Tibial nerve (tissue), 4 donors: ENCODE data around the gene LSP1. TPM values are rescaled to one million over a fixed set of nuclear protein-coding genes. Genes with fewer than 3 reads are reported as not detected.
"Not testable (repeated sequence)": the region's sequence is repeated elsewhere in the genome, so short reads cannot be mapped to it uniquely, and the experiment has no call there.

Experiments
- DNase-seq, 2 donors: peaks; one replicate each; pipeline ENCODE4 v3.0.0-alpha.2; 2019; ENCODE audit warnings: low spot score in 2 of 2
- H3K27ac ChIP-seq, 4 donors: fragments of 200-600 bp; sonication (generic) in 3 of 4; one replicate each; pipeline ENCODE4 v1.5.1; 2017 to 2019; ENCODE audit warnings: mild to moderate bottlenecking in 1 of 4
- H3K27me3 ChIP-seq, 2 donors: fragments of 200-600 bp; sonication (generic) in 1 of 2; one replicate each; pipeline versions ENCODE4 v1.5.1 to v1.6.0; 2017 to 2019
- H3K36me3 ChIP-seq, 3 donors: fragments of 200-600 bp; sonication (generic); one replicate each; pipeline ENCODE4 v1.5.1; 2018 to 2019
- H3K4me1 ChIP-seq, 4 donors: fragments of 200-600 bp; sonication (generic) in 3 of 4; one replicate each; pipeline ENCODE4 v1.5.1; 2017 to 2019
- H3K4me3 ChIP-seq, 4 donors: fragments of 200-600 bp; sonication (generic) in 3 of 4; one replicate each; pipeline ENCODE4 v1.5.1; 2017 to 2019; ENCODE audit warnings: mild to moderate bottlenecking in 1 of 4, moderate library complexity in 1 of 4
- H3K9me3 ChIP-seq, 4 donors: fragments of 200-600 bp; sonication (generic) in 3 of 4; one replicate each; pipeline ENCODE4 v1.5.1; 2017 to 2019
- EP300 ChIP-seq, 2 donors: sonication (generic); formaldehyde crosslinking; IDR thresholded peaks; one replicate each; pipeline ENCODE4 v1.6.1; 2017; ENCODE audit warnings: antibody characterized with exemption in 2 of 2, mild to moderate bottlenecking in 1 of 2
- POLR2A ChIP-seq, 2 donors: fragments of 450-650 bp; IDR thresholded peaks; one replicate each; pipeline ENCODE4 v1.6.1; 2017; ENCODE audit warnings: antibody characterized with exemption in 2 of 2, mild to moderate bottlenecking in 2 of 2, moderate library complexity in 2 of 2
- WGBS, 2 donors: methylation state at CpG; one replicate each; pipeline ENCODE4 v1.1.5; 2018; 5-methylcytosine and 5-hydroxymethylcytosine counted together
- total RNA-seq, 4 donors: library from RNA; depleted of rRNA; stranded (reverse); fragments of >200 nt; gene quantifications; one replicate each; pipeline ENCODE4 v1.1.0, GENCODE V29; 2016
- TF ChIP-seq, protein P1 (sequence below), 5 experiments: fragments of 200-600 bp in 3 of 5; fragments of 450-650 bp in 2 of 5; sonication (generic) in 3 of 5; IDR thresholded peaks; one replicate each; pipeline ENCODE4 v1.5.1; 2016 to 2019; ENCODE audit warnings: antibody characterized with exemption in 5 of 5, mild to moderate bottlenecking in 3 of 5, moderate library complexity in 2 of 5

Gene LSP1
- total RNA-seq, 4 donors from 2014 or later, result 36.9 to 69.0 (median 50.2) TPM

GRCh38 chr11:1812274-1812673, 40.6 kb upstream of the LSP1 start:
- Histone ChIP-seq H3K9me3 (no peaks in the 10 kb centered on the region), H3K4me3 (no peak overlapping the region), H3K27me3 (no peaks in the 10 kb centered on the region), H3K27ac (no peak overlapping the region), H3K36me3 (no peaks in the 10 kb centered on the region), H3K4me1 (no peaks in the 10 kb centered on the region)
- no peak for TF ChIP-seq EP300 (IDR thresholded peaks at IDR 0.05)
- no peak for TF ChIP-seq POLR2A (IDR thresholded peaks at IDR 0.05)
- TF ChIP-seq, protein P1, sequence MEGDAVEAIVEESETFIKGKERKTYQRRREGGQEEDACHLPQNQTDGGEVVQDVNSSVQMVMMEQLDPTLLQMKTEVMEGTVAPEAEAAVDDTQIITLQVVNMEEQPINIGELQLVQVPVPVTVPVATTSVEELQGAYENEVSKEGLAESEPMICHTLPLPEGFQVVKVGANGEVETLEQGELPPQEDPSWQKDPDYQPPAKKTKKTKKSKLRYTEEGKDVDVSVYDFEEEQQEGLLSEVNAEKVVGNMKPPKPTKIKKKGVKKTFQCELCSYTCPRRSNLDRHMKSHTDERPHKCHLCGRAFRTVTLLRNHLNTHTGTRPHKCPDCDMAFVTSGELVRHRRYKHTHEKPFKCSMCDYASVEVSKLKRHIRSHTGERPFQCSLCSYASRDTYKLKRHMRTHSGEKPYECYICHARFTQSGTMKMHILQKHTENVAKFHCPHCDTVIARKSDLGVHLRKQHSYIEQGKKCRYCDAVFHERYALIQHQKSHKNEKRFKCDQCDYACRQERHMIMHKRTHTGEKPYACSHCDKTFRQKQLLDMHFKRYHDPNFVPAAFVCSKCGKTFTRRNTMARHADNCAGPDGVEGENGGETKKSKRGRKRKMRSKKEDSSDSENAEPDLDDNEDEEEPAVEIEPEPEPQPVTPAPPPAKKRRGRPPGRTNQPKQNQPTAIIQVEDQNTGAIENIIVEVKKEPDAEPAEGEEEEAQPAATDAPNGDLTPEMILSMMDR (IDR thresholded peaks at IDR 0.05), result no peak
- WGBS, 2 donors, result 93% methylated on average over 5 of the region's 5 CpGs
- no peak for DNase-seq

DNA sequence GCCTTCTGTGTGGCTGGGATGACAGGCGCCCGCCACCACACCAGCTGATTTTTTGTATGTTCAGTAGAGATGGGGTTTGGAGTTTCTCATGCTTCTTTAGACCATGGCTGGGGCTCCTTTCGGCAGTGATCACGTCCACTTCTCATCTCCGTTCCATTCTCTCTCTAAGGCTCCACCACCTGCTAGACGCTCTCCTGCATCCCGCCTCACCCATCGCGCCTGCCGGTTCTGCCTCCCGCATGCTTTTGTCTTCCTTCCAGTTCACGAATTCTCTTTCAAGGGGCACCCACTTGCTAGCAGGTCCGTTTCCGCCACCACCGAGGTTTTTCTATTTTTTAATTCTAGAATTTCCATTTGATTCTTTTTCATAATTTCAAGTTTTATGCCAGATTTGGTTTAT, 40.1 kb upstream of the LSP1 start:
- Histone ChIP-seq H3K9me3 (peaks cover 0 to 3% (median 0%) of the 10 kb centered on the region in 4 donors), H3K27me3 (no peaks in the 10 kb centered on the region), H3K27ac (no peak overlapping the region), H3K36me3 (no peaks in the 10 kb centered on the region), H3K4me3 (no peak overlapping the region), H3K4me1 (no peaks in the 10 kb centered on the region)
- no peak for DNase-seq
- TF ChIP-seq POLR2A (IDR thresholded peaks at IDR 0.05) (no peak), EP300 (IDR thresholded peaks at IDR 0.05) (no peak)
- TF ChIP-seq, protein P1 (IDR thresholded peaks at IDR 0.05), result no peak
- WGBS, 2 donors, result 92 to 95% methylated on average over 15 of the region's 15 CpGs

DNA sequence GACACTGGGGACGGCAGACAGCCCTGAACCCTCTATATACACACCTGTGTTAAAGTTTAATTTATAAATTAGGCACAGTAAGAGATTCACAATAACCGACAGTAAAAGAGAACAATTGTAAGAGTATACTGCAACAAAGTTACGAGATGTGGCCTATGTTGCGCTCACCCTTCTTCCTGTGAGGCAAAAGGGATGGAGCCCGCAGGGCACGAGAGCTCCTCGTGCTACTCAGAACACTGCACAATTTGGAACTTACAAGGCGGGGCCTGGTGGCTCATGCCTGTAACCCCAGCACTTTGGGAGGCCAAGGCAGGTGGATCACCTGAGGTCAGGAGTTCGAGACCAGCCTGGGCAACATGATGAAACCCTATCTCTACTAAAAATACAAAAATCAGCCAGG, 39.5 kb upstream of the LSP1 start:
- H3K4me1 ChIP-seq, DNase-seq, H3K9me3 ChIP-seq, H3K36me3 ChIP-seq, H3K27me3 ChIP-seq, H3K27ac ChIP-seq, H3K4me3 ChIP-seq: not testable (repeated sequence)
- 83 to 93% methylated on average over 9 of the region's 9 CpGs for WGBS, 2 donors

DNA sequence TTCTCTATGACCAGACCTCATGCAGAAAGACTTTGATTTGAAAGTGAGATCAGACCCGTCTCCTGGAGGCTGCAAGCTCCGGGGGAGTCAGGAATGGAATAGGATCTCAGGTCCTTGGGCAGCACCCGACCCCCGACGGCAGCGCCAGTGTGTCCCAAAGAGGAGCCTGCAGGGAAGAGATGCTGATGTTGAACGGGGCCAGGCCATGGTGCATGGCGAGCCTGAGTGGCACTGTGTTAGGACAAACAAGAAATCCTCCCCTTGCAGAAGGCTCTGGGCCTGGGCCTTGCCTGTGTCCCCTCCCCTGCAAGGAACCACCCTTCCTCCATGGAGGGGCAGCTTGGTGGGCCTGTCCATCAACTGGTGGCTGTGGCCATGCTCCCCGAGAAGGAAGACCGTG, 38.2 kb upstream of the LSP1 start:
- Histone ChIP-seq H3K27ac (peak overlapping the region in 1 of 4 donors; percentile 15), H3K4me1 (no peaks in the 10 kb centered on the region), H3K27me3 (no peaks in the 10 kb centered on the region), H3K9me3 (peaks cover 0 to 16% (median 0%) of the 10 kb centered on the region in 4 donors), H3K36me3 (no peaks in the 10 kb centered on the region), H3K4me3 (no peak overlapping the region)
- TF ChIP-seq, protein P1 (IDR thresholded peaks at IDR 0.05), result no peak
- TF ChIP-seq EP300 (IDR thresholded peaks at IDR 0.05) (no peak), POLR2A (IDR thresholded peaks at IDR 0.05) (no peak)
- 81 to 85% methylated on average over 10 of the region's 10 CpGs for WGBS, 2 donors
- no peak for DNase-seq

DNA sequence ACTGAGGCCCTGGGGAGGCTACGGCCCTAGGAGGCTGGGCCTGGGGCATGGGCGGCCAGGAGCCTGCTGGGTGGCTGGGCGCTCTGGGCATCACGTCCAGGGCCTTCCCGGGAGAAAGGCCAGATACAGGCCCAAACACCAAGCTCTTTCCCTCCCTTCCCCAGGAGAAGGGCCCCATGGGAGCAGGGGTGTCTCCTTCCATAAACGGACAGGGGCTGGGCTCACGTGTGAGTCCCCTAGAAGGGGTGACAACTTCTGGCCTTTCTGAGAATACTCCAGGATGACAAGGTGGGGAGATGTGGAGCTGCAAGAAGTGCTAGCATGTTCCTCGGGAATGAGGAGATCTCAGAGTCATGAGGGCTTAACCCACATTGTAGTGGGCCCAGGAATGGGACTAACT, 37.6 kb upstream of the LSP1 start:
- Histone ChIP-seq H3K36me3 (no peaks in the 10 kb centered on the region), H3K4me1 (no peaks in the 10 kb centered on the region), H3K9me3 (peaks cover 0 to 16% (median 0%) of the 10 kb centered on the region in 4 donors), H3K4me3 (no peak overlapping the region), H3K27ac (peak overlapping the region in 1 of 4 donors; percentile 15), H3K27me3 (no peaks in the 10 kb centered on the region)
- 67 to 82% methylated on average over 4 to 8 of the region's 8 CpGs for WGBS, 2 donors
- DNase-seq, result no peak
- TF ChIP-seq, protein P1 (IDR thresholded peaks at IDR 0.05), result no peak
- no peak for TF ChIP-seq POLR2A (IDR thresholded peaks at IDR 0.05)
- TF ChIP-seq EP300 (IDR thresholded peaks at IDR 0.05), result no peak

GRCh38 chr11:1815751-1816150, 37.1 kb upstream of the LSP1 start:
- no peak for TF ChIP-seq EP300 (IDR thresholded peaks at IDR 0.05)
- TF ChIP-seq POLR2A (IDR thresholded peaks at IDR 0.05), result no peak
- TF ChIP-seq, protein P1 (IDR thresholded peaks at IDR 0.05), result no peak
- 90 to 95% methylated on average over 7 of the region's 7 CpGs for WGBS, 2 donors
- H3K27me3 ChIP-seq, result no peaks in the 10 kb centered on the region
- no peak overlapping the region for H3K27ac ChIP-seq
- no peaks in the 10 kb centered on the region for H3K36me3 ChIP-seq
- H3K4me1 ChIP-seq, result peaks cover 0 to 3% (median 0%) of the 10 kb centered on the region in 4 donors
- no peak overlapping the region for H3K4me3 ChIP-seq
- peaks cover 0 to 16% (median 0%) of the 10 kb centered on the region in 4 donors for H3K9me3 ChIP-seq
- DNase-seq, result no peak
